Activated gamma-delta T cell treated with Interleukin-2 at 50 U/mL for 16 hours (primary cell): ENCODE measurements around the gene CYP3A7.
"Not testable (repeated sequence)": the region's sequence is repeated elsewhere in the genome, so short reads cannot be mapped to it uniquely, and the experiment has no call there.

Experiments used
- DNase-seq: peaks from one replicate; pipeline ENCODE4 v3.0.0-alpha.2; 2020

CYP3A7 gene

DNA sequence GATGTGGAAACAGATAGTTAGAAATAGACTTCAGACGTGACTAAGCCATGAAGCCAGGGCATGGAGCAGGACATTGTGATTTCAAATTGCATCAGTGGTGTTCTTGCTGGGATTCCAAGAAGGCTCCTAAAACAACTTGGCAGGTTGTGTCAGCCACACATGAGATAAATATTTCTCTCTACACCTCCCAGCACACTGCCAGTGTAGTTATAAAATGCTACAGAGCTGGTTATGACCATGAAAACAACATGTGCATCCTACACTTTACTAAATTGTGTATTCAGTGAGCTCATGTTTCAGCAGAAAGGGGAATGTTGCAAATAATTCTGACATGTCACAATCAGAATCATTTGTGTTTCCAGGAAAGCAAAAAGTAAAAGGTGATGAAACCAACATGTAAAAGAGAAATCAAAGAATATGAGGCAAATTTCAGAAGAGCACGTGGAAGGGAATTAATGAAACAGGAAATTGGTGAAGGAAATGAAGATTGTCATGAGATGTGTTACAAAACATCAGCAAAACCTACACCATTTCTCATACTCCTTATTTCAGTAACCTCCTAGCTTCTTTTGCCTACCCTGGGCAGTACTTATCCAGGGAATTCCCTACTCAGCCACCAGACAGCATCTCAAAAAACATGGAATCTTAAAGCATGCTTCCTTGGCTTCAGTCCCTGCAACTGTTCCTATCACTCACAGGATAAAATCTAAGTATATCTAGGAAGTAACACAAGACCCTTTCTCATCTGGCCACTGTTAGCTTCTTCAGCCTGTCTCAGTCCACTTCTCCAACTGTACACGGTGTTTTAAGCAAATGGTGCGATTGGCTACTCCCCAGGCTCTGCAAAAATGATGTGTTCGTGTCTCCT lies 5.8 kb upstream of the CYP3A7 start:
- DNase-seq, result no peak

GRCh38 chr7:99739699-99740572 lies 4.9 kb upstream of the CYP3A7 start:
- no peak for DNase-seq

GRCh38 chr7:99737726-99738125 lies 2.7 kb upstream of the CYP3A7 start:
- DNase-seq, result no peak

- not testable (repeated sequence) for DNase-seq
Measured at GRCh38 chr7:99736667-99737066, 1.7 kb upstream of the CYP3A7 start.

GRCh38 chr7:99733448-99733847 lies 1.5 kb downstream of the CYP3A7 start:
- DNase-seq, result no peak

DNA sequence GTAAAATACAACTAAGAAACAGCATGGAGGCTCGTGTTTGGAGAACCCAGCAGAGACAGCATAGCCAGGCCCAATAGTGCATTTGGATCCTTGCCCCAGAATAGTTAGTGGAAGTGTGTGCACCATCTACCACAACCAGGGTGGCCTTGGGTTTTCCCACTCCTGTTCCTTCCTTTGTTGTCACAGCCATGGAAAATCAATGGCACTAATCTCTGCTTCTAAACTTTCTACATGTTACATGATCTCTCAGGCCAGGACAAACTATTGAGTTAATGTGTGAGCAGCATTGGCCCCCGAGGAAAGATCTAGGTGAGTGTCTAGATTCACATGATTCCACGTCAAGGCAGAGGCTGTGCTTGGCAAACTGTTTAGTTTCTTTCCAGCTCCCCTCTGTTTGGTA lies 2.0 kb downstream of the CYP3A7 start:
- no peak for DNase-seq

- no peak for DNase-seq
Measured at GRCh38 chr7:99731638-99732374, 3.2 kb downstream of the CYP3A7 start.

DNA sequence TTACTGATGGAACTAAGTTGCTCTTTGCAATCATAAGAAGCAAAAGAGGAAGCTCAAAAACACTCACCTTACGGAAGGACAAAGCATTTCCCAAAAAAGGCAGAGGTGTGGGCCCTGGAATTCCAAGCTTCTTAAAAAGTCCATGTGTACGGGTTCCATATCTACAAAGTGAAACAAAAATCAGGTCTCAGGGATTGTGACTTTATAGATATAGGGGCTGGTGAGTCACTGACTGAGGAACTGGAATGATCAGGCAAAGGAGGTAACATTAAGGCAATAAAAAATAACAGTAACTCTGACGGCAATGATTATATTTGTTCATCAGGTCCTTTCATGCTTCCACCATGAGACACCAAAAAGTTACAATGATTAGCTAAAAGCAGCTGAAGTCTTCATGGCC lies 4.0 kb downstream of the CYP3A7 start:
- DNase-seq, result no peak

DNA sequence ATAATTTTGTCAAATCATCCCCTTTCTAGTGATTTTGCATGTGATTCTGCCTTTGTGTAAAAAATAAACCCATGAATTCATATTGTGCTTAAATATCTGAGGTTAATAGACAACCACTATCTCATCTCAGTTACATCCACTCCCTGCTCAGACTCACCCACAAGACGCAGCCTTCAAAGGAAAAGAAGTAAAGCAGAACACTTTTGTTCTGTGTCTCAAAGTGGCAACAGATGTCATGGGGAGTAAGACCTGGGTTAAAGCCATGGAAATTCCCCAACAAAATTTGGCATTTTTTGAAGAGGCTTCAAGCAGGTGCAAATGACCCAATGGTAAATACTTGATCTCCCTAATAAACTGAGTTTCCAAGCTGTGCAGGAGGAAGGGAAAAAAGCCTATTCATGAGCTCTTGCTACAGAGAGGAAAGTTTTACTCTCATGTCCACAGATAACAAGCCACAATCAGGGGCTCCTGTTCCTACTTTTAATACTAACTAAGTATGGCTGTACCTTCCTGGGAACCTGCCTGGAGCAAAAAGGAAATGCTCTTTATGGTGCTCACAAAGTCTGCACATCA lies 4.7 kb downstream of the CYP3A7 start:
- DNase-seq, result no peak

GRCh38 chr7:99729486-99730237 lies 5.3 kb downstream of the CYP3A7 start:
- no peak for DNase-seq

GRCh38 chr7:99728615-99729014 lies 6.4 kb downstream of the CYP3A7 start:
- no peak for DNase-seq

- not testable (repeated sequence) for DNase-seq
Measured at GRCh38 chr7:99723201-99723600, 11.8 kb downstream of the CYP3A7 start.

GRCh38 chr7:99720800-99721595 lies 14.0 kb downstream of the CYP3A7 start:
- no peak for DNase-seq

- no peak for DNase-seq
Measured at GRCh38 chr7:99719996-99720769, 14.8 kb downstream of the CYP3A7 start.

DNA sequence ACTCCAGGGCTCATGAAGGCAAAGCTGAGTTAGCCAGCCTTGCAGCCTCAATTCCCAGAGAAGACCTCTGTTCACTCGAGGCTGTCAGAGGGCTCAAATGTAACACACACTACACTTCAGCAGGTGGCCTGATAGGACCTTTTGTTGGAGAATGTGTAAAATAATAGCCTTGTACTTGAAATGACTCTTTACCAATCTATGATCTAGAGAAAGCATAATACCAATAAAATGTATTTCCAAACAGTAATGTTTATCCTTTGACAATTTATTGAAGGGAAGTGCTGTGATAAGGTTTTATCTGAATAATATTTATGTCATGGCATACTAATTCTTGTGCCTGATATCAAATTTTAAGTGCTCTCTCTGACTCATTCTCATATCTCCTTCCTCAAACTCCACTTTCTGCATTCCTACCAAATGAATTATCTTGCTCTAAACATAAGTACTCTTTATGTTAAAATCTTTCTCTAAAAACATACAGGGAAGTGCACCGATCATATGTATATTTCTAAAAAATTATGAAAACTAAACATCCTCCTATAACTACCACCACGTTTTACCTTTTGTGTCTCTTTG lies 20.9 kb downstream of the CYP3A7 start:
- no peak for DNase-seq

GRCh38 chr7:99709838-99710578 lies 25.0 kb downstream of the CYP3A7 start:
- no peak for DNase-seq

DNA sequence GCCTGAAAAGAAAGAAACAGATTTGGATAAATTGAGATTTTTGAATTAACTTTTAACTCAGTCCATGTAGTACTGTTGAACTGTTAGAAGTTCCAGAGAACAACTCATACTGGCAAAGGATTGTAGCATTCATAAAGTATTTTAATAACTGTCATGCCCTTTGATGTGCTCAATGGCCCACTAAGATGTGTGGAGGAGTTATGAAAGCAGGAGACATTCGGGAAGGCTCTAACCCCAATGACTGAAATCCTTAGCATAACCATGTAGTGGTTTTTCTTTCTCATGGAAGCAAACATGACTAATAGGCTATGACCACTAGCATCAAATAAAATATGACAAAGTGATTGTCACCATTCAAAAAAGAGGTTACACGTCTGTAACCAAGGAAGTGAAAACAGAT lies 25.7 kb downstream of the CYP3A7 start:
- DNase-seq, result no peak

DNA sequence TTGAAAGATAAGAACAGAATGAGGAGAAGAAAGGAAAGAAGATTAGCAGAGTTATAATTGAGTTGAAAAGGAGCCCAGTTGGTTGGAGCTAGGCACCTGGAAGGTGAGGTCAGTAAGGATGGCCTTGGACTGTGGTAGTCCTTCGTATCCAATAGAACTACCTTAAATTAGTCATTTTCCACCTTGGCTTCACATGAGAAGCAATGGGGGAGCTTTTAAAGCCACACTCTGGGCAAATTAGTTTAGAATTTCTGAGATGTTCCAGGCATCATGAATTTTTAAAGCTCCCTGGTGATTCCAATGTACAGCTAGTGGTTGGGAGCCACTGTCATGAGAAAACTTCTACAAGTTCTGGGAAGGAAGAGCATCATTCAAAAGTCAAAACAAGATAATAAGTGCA lies 27.9 kb downstream of the CYP3A7 start:
- no peak for DNase-seq

DNA sequence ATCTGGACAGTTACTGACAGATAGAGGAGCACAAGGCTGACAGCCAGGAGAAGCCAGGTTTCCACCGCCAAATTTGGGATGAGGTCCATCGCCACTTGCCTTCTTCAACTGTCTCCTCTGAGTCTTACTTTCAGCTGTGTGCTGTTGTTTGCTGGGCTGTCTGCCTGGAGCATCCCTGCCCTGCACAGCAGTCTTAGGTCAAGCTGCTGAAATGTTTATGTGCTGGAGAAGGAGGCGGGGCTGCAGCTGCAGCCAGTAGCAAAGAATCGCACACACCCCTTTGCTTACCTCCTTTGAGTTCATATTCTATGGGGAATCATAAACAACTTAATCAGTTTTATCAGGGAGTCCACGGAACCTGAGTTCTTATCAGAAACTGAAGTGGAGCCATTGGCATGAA lies 35.0 kb downstream of the CYP3A7 start:
- no peak for DNase-seq
